Mesenteric fat pad (tissue), 1 donor: ENCODE results near the gene MARVELD2. TPM values are rescaled to one million over a fixed set of nuclear protein-coding genes. Genes with fewer than 3 reads are reported as not detected.
"Not testable (repeated sequence)": the region's sequence is repeated elsewhere in the genome, so short reads cannot be mapped to it uniquely, and the experiment has no call there.

Experiments used
- DNase-seq: peaks from one replicate; pipeline ENCODE4 v3.0.0-alpha.2; 2020; ENCODE audit warnings: low spot score
- total RNA-seq: library from RNA; stranded (reverse); fragmentation: NEBNext Ultra II Directional; extraction: Animal tissue kit (Norgen Biotek cat#: 25700); gene quantifications from one replicate; pipeline ENCODE4 v1.2.1, GENCODE V29; 2021
- donor health status: DM: yes; HTN: yes; CAD: no.

The MARVELD2 gene
- total RNA-seq, 1 donor from 2014 or later: 0.58 TPM

- no peak for DNase-seq
These were observed 34.6 kb downstream of the MARVELD2 start for GRCh38 chr5:69449511-69449910.

GRCh38 chr5:69450116-69450515 lies 35.2 kb downstream of the MARVELD2 start:
- no peak for DNase-seq

GRCh38 chr5:69450527-69450926 lies 35.6 kb downstream of the MARVELD2 start:
- DNase-seq: not testable (repeated sequence)

GRCh38 chr5:69451941-69452647 lies 37.2 kb downstream of the MARVELD2 start:
- no peak for DNase-seq

GRCh38 chr5:69453487-69453886 lies 38.6 kb downstream of the MARVELD2 start:
- not testable (repeated sequence) for DNase-seq

GRCh38 chr5:69454460-69455249 lies 39.7 kb downstream of the MARVELD2 start:
- no peak for DNase-seq

- not testable (repeated sequence) for DNase-seq
These were observed 40.6 kb downstream of the MARVELD2 start for GRCh38 chr5:69455428-69455988.

GRCh38 chr5:69462170-69462569 lies 47.3 kb downstream of the MARVELD2 start:
- DNase-seq: no peak

- not testable (repeated sequence) for DNase-seq
These were observed 51.5 kb downstream of the MARVELD2 start for GRCh38 chr5:69466375-69466774.

GRCh38 chr5:69467442-69468225 lies 52.7 kb downstream of the MARVELD2 start:
- DNase-seq: no peak

GRCh38 chr5:69468631-69469030 lies 53.7 kb downstream of the MARVELD2 start:
- no peak for DNase-seq

- DNase-seq: not testable (repeated sequence)
These were observed 56.6 kb downstream of the MARVELD2 start for GRCh38 chr5:69471516-69471915.

- DNase-seq: not testable (repeated sequence)
These were observed 57.7 kb downstream of the MARVELD2 start for GRCh38 chr5:69472535-69473143.

- DNase-seq: no peak
These were observed 62.3 kb downstream of the MARVELD2 start for GRCh38 chr5:69477170-69477569.

- DNase-seq: not testable (repeated sequence)
These were observed 63.4 kb downstream of the MARVELD2 start for GRCh38 chr5:69478296-69478695.

- no peak for DNase-seq
These were observed 70.0 kb downstream of the MARVELD2 start for GRCh38 chr5:69484891-69485290.

GRCh38 chr5:69485471-69485870 lies 70.6 kb downstream of the MARVELD2 start:
- no peak for DNase-seq

- no peak for DNase-seq
These were observed 74.3 kb downstream of the MARVELD2 start for GRCh38 chr5:69489246-69489645.

GRCh38 chr5:69491027-69491426 lies 76.1 kb downstream of the MARVELD2 start:
- DNase-seq: no peak

- no peak for DNase-seq
These were observed 77.0 kb downstream of the MARVELD2 start for GRCh38 chr5:69491838-69492390.
